GM19395 (cell line): Measurements from ENCODE around the gene TTLL5.

Experiments
- ATAC-seq: cut with Tn5 transposase; IDR thresholded peaks from one replicate; pipeline ENCODE4 v1.9.1; 2021; ENCODE audit warnings: mild to moderate bottlenecking, moderate library complexity; ENCODE audit not compliant: unreplicated experiment

The TTLL5 gene

GRCh38 chr14:75734854-75735253 is 73.8 kb downstream of the TTLL5 start:
- ATAC-seq: no peak

GRCh38 chr14:75736845-75737485 is 75.9 kb downstream of the TTLL5 start:
- no peak for ATAC-seq

GRCh38 chr14:75738192-75738591 is 77.1 kb downstream of the TTLL5 start:
- no peak for ATAC-seq

- ATAC-seq: no peak
These were observed 81.8 kb downstream of the TTLL5 start for GRCh38 chr14:75742867-75743266.

GRCh38 chr14:75747899-75748298 is 86.9 kb downstream of the TTLL5 start:
- no peak for ATAC-seq

- ATAC-seq: no peak
These were observed 87.3 kb downstream of the TTLL5 start for GRCh38 chr14:75748336-75748735.

- no peak for ATAC-seq
These were observed 90.2 kb downstream of the TTLL5 start for GRCh38 chr14:75751296-75751695.

- ATAC-seq: no peak
These were observed 91.0 kb downstream of the TTLL5 start for GRCh38 chr14:75752086-75752485.

GRCh38 chr14:75752907-75753594 is 92.0 kb downstream of the TTLL5 start:
- ATAC-seq: no peak

GRCh38 chr14:75753696-75754095 is 92.7 kb downstream of the TTLL5 start:
- ATAC-seq: no peak

- no peak for ATAC-seq
These were observed 96.8 kb downstream of the TTLL5 start for GRCh38 chr14:75757644-75758402.

GRCh38 chr14:75764020-75764419 is 103.0 kb downstream of the TTLL5 start:
- ATAC-seq: no peak

- ATAC-seq: no peak
These were observed 108.1 kb downstream of the TTLL5 start for GRCh38 chr14:75769047-75769685.

- ATAC-seq: no peak
These were observed 109.6 kb downstream of the TTLL5 start for GRCh38 chr14:75770635-75771034.

GRCh38 chr14:75771595-75771994 is 110.5 kb downstream of the TTLL5 start:
- ATAC-seq: no peak

GRCh38 chr14:75773046-75773445 is 112.0 kb downstream of the TTLL5 start:
- no peak for ATAC-seq

GRCh38 chr14:75781096-75781495 is 120.0 kb downstream of the TTLL5 start:
- ATAC-seq: no peak

GRCh38 chr14:75783184-75783583 is 122.1 kb downstream of the TTLL5 start:
- no peak for ATAC-seq

GRCh38 chr14:75783602-75784313 is 122.7 kb downstream of the TTLL5 start:
- ATAC-seq: no peak

- no peak for ATAC-seq
These were observed 123.3 kb downstream of the TTLL5 start for GRCh38 chr14:75784314-75784686.

GRCh38 chr14:75793806-75794205 is 132.8 kb downstream of the TTLL5 start:
- ATAC-seq: no peak
